ENCODE data around the gene KRTAP6-1.

- TF ChIP-seq, protein P1, sequence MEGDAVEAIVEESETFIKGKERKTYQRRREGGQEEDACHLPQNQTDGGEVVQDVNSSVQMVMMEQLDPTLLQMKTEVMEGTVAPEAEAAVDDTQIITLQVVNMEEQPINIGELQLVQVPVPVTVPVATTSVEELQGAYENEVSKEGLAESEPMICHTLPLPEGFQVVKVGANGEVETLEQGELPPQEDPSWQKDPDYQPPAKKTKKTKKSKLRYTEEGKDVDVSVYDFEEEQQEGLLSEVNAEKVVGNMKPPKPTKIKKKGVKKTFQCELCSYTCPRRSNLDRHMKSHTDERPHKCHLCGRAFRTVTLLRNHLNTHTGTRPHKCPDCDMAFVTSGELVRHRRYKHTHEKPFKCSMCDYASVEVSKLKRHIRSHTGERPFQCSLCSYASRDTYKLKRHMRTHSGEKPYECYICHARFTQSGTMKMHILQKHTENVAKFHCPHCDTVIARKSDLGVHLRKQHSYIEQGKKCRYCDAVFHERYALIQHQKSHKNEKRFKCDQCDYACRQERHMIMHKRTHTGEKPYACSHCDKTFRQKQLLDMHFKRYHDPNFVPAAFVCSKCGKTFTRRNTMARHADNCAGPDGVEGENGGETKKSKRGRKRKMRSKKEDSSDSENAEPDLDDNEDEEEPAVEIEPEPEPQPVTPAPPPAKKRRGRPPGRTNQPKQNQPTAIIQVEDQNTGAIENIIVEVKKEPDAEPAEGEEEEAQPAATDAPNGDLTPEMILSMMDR (IDR thresholded peaks at IDR 0.05), result no peak
- no peak for TF ChIP-seq POLR2A (IDR thresholded peaks at IDR 0.05)
Measured at GRCh38 chr21:30605968-30606367, 7.8 kb downstream of the KRTAP6-1 start.
